ENCODE data around the gene SLC7A9.

DNA sequence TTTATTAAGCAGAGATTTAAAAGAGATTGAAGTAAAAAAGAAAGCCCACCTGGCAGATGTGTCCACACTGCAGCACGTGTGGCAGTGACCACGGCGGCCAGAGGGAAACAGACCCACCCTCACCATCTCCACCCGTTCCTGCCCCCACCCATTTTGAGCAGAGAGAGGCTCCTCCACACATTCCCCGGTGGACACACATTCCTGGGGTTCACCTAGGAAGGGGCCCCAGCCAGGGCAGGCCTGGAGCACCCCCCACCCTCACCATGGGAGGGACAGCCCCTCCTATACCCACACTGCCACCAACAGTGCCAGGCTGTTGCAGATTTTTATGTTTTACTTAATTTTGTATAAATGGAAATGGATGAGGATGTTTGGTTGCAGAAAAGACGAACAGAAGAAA, 54.9 kb downstream of the SLC7A9 start:
- TF ChIP-seq, protein P1, sequence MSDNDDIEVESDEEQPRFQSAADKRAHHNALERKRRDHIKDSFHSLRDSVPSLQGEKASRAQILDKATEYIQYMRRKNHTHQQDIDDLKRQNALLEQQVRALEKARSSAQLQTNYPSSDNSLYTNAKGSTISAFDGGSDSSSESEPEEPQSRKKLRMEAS (IDR thresholded peaks at IDR 0.05) = no peak
- TF ChIP-seq EP300 (IDR thresholded peaks at IDR 0.05; ENCODE audit: borderline replicate concordance) = no peak
- TF ChIP-seq, protein P2, sequence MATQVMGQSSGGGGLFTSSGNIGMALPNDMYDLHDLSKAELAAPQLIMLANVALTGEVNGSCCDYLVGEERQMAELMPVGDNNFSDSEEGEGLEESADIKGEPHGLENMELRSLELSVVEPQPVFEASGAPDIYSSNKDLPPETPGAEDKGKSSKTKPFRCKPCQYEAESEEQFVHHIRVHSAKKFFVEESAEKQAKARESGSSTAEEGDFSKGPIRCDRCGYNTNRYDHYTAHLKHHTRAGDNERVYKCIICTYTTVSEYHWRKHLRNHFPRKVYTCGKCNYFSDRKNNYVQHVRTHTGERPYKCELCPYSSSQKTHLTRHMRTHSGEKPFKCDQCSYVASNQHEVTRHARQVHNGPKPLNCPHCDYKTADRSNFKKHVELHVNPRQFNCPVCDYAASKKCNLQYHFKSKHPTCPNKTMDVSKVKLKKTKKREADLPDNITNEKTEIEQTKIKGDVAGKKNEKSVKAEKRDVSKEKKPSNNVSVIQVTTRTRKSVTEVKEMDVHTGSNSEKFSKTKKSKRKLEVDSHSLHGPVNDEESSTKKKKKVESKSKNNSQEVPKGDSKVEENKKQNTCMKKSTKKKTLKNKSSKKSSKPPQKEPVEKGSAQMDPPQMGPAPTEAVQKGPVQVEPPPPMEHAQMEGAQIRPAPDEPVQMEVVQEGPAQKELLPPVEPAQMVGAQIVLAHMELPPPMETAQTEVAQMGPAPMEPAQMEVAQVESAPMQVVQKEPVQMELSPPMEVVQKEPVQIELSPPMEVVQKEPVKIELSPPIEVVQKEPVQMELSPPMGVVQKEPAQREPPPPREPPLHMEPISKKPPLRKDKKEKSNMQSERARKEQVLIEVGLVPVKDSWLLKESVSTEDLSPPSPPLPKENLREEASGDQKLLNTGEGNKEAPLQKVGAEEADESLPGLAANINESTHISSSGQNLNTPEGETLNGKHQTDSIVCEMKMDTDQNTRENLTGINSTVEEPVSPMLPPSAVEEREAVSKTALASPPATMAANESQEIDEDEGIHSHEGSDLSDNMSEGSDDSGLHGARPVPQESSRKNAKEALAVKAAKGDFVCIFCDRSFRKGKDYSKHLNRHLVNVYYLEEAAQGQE (IDR thresholded peaks at IDR 0.05; ENCODE audit: low read depth) = no peak
- TF ChIP-seq TEAD4 (IDR thresholded peaks at IDR 0.05) = no peak
- TF ChIP-seq YY1 (IDR thresholded peaks at IDR 0.05; ENCODE audit: low read depth) = no peak
- TF ChIP-seq CEBPB (IDR thresholded peaks at IDR 0.05) = no peak
- TF ChIP-seq RAD21 (IDR thresholded peaks at IDR 0.05; ENCODE audit: low read depth) = no peak
- TF ChIP-seq FOXM1 (IDR thresholded peaks at IDR 0.05; ENCODE audit: borderline replicate concordance, low read depth) = no peak
- TF ChIP-seq NFIC (IDR thresholded peaks at IDR 0.05) = no peak

All from Ishikawa (cell line).